CD14-positive monocyte (primary cell): Measurements from ENCODE around the gene ROBO2. TPM values are rescaled to one million over a fixed set of nuclear protein-coding genes. Genes with fewer than 3 reads are reported as not detected.

Experiments used
- DNase-seq, 3 donors: peaks; one replicate each; pipeline ENCODE4 v3.0.0-alpha.2; 2011 to 2022
- H2AFZ ChIP-seq: 2 replicates; pipeline ENCODE4 v1.6.0; 2012; ENCODE audit warnings: mild to moderate bottlenecking, low read depth, low read length, inconsistent platforms; ENCODE audit not compliant: insufficient read depth, poor library complexity, severe bottlenecking
- H3K27ac ChIP-seq, 2 donors: 1 replicate in 1 of 2; 2 replicates in 1 of 2; pipeline ENCODE4 v1.5.1; 2012 to 2013; ENCODE audit warnings: low read length in 2 of 2, control low read depth in 1 of 2, inconsistent platforms in 1 of 2, low read depth in 1 of 2, mild to moderate bottlenecking in 1 of 2
- H3K27me3 ChIP-seq, 2 donors: one replicate each; pipeline versions ENCODE4 v1.6.0 to v1.6.1; 2011 to 2013; ENCODE audit warnings: low read length in 2 of 2; ENCODE audit not compliant: control insufficient read depth in 2 of 2, insufficient read depth in 2 of 2
- H3K36me3 ChIP-seq, 2 donors: replicated peaks in 1 of 2; 1 replicate in 1 of 2; 2 replicates in 1 of 2; pipeline versions ENCODE4 v1.5.1 to v1.6.1; 2012 to 2013; ENCODE audit warnings: low read length in 2 of 2, control low read depth in 1 of 2, inconsistent platforms in 1 of 2, mild to moderate bottlenecking in 1 of 2; ENCODE audit not compliant: insufficient read depth in 2 of 2, control insufficient read depth in 1 of 2
- H3K4me1 ChIP-seq, 2 donors: 1 replicate in 1 of 2; 2 replicates in 1 of 2; pipeline versions ENCODE4 v1.5.1 to v1.6.1; 2012 to 2013; ENCODE audit warnings: low read length in 2 of 2, control low read depth in 1 of 2, inconsistent platforms in 1 of 2, mild to moderate bottlenecking in 1 of 2, moderate library complexity in 1 of 2; ENCODE audit not compliant: insufficient read depth in 2 of 2, control insufficient read depth in 1 of 2
- H3K4me2 ChIP-seq: replicated peaks from 2 replicates; pipeline ENCODE3; 2012; ENCODE audit warnings: low read length, moderate library complexity, mild to moderate bottlenecking; ENCODE audit not compliant: poor library complexity, severe bottlenecking; ENCODE audit errors: extremely low read depth
- H3K4me3 ChIP-seq, 3 experiments: fragments of 200-600 bp in 1 of 3; sonication (generic) in 1 of 3; replicated peaks in 1 of 3; 1 replicate in 2 of 3; 2 replicates in 1 of 3; pipeline ENCODE4 v1.5.1; 2011 to 2013; ENCODE audit warnings: low read length in 3 of 3, mild to moderate bottlenecking in 3 of 3, control low read depth in 2 of 3, low read depth in 2 of 3, inconsistent platforms in 1 of 3, moderate library complexity in 1 of 3
- H3K79me2 ChIP-seq: 2 replicates; pipeline ENCODE4 v1.6.0; 2012; ENCODE audit warnings: mild to moderate bottlenecking, control low read depth, inconsistent platforms, low read length, moderate library complexity; ENCODE audit not compliant: insufficient read depth
- H3K9ac ChIP-seq: 2 replicates; pipeline ENCODE4 v1.6.0; 2017; ENCODE audit warnings: low read length, mild to moderate bottlenecking; ENCODE audit not compliant: insufficient read depth, poor library complexity, severe bottlenecking
- H3K9me3 ChIP-seq, 2 donors: replicated peaks in 1 of 2; 1 replicate in 1 of 2; 2 replicates in 1 of 2; pipeline versions ENCODE4 v1.5.1 to v1.6.1; 2012 to 2013; ENCODE audit warnings: low read length in 2 of 2, control low read depth in 1 of 2; ENCODE audit not compliant: control insufficient read depth in 1 of 2, insufficient read depth in 1 of 2
- H4K20me1 ChIP-seq: 2 replicates; pipeline ENCODE4 v1.6.0; 2012; ENCODE audit warnings: mild to moderate bottlenecking, low read length, control low read depth, moderate library complexity; ENCODE audit not compliant: insufficient read depth
- H3K27ac Mint-ChIP-seq, 7 donors: one replicate each; pipeline ENCODE4 v1.8.0; 2020; ENCODE audit warnings: mild to moderate bottlenecking in 7 of 7, mixed read lengths in 7 of 7, moderate library complexity in 6 of 7, inconsistent platforms in 2 of 7
- H3K27me3 Mint-ChIP-seq, 3 donors: one replicate each; pipeline ENCODE4 v1.8.0; 2021 to 2022; ENCODE audit warnings: low read depth in 3 of 3, mild to moderate bottlenecking in 3 of 3, mixed read lengths in 3 of 3, moderate library complexity in 3 of 3, inconsistent platforms in 1 of 3
- H3K36me3 Mint-ChIP-seq, 2 donors: one replicate each; pipeline ENCODE4 v1.8.0; 2020; ENCODE audit warnings: mixed read lengths in 2 of 2, inconsistent platforms in 1 of 2, mild to moderate bottlenecking in 1 of 2
- H3K4me1 Mint-ChIP-seq: one replicate; pipeline ENCODE4 v1.8.0; 2020; ENCODE audit warnings: mild to moderate bottlenecking, mixed read lengths
- H3K4me3 Mint-ChIP-seq, 2 donors: one replicate each; pipeline ENCODE4 v1.8.0; 2020; ENCODE audit warnings: mild to moderate bottlenecking in 2 of 2, mixed read lengths in 2 of 2, moderate library complexity in 1 of 2
- H3K9me3 Mint-ChIP-seq, 7 donors: one replicate each; pipeline ENCODE4 v1.8.0; 2020 to 2022; ENCODE audit warnings: mixed read lengths in 7 of 7, mild to moderate bottlenecking in 6 of 7, moderate library complexity in 6 of 7, inconsistent platforms in 2 of 7
- CTCF ChIP-seq: fragments of 200-600 bp; IDR thresholded peaks from one replicate; pipeline ENCODE4 v1.8.0; 2022; ENCODE audit warnings: antibody characterized with exemption, mild to moderate bottlenecking
- WGBS: methylation state at CpG from one replicate; pipeline ENCODE4 v1.1.5; 2013; ENCODE audit warnings: missing lambda C conversion rate; ENCODE audit not compliant: insufficient coverage; 5-methylcytosine and 5-hydroxymethylcytosine counted together
- intact Hi-C, 2 donors: fragments of 100-400 bp; cut with micrococcal nuclease; formaldehyde crosslinking; loops; one replicate each; pipeline versions ENCODE4 v1.15.0 to v1.15.1; 2023
- polyA plus RNA-seq, 3 donors: library from polyadenylated mRNA; depleted of rRNA in 1 of 3; unstranded in 2 of 3; stranded (reverse) in 1 of 3; fragments of 300-500 nt in 2 of 3; fragments of >200 nt in 1 of 3; fragmentation: Illumina TruSeq in 2 of 3; gene quantifications; 1 replicate in 2 of 3; 2 replicates in 1 of 3; pipeline ENCODE4 v1.2.3, GENCODE V29; 2012 to 2021

The ROBO2 gene
- polyA plus RNA-seq, 3 donors = not detected

GRCh38 chr3:77426531-77426930 is 386.6 kb downstream of the ROBO2 start:
- H3K4me2 ChIP-seq = no peak overlapping the region
- H3K4me1 ChIP-seq = no peaks in the 10 kb centered on the region
- H2AFZ ChIP-seq = no peak overlapping the region
- Mint-ChIP-seq H3K4me1 (no peaks in the 10 kb centered on the region), H3K9me3 (peaks cover 0 to 6% (median 0%) of the 10 kb centered on the region in 7 donors), H3K27me3 (no peaks in the 10 kb centered on the region), H3K36me3 (no peaks in the 10 kb centered on the region), H3K27ac (no peak overlapping the region), H3K4me3 (no peak overlapping the region)
- DNase-seq = no peak
- no peaks in the 10 kb centered on the region for H3K79me2 ChIP-seq
- H4K20me1 ChIP-seq = no peaks in the 10 kb centered on the region
- H3K27ac ChIP-seq = no peak overlapping the region
- no peaks in the 10 kb centered on the region for H3K9me3 ChIP-seq
- H3K9ac ChIP-seq = no peak overlapping the region
- TF ChIP-seq CTCF = no peak
- intact Hi-C loops = no loop called here
- no peak overlapping the region for H3K4me3 ChIP-seq
- H3K36me3 ChIP-seq = no peaks in the 10 kb centered on the region
- H3K27me3 ChIP-seq = no peaks in the 10 kb centered on the region

GRCh38 chr3:77427528-77427927 is 387.6 kb downstream of the ROBO2 start:
- intact Hi-C loops = no loop called here
- Histone ChIP-seq H3K27me3 (no peaks in the 10 kb centered on the region), H3K4me2 (no peak overlapping the region), H3K36me3 (no peaks in the 10 kb centered on the region), H3K9me3 (no peaks in the 10 kb centered on the region), H3K79me2 (no peaks in the 10 kb centered on the region), H2AFZ (no peak overlapping the region), H3K4me1 (no peaks in the 10 kb centered on the region), H4K20me1 (no peaks in the 10 kb centered on the region), H3K27ac (no peak overlapping the region), H3K4me3 (no peak overlapping the region), H3K9ac (no peak overlapping the region)
- Mint-ChIP-seq H3K4me3 (no peak overlapping the region), H3K27me3 (no peaks in the 10 kb centered on the region), H3K36me3 (no peaks in the 10 kb centered on the region), H3K4me1 (no peaks in the 10 kb centered on the region), H3K27ac (no peak overlapping the region), H3K9me3 (peaks cover 0 to 6% (median 0%) of the 10 kb centered on the region in 7 donors)
- DNase-seq = no peak
- no peak for TF ChIP-seq CTCF
- no CpG with 5 or more reads among the region's 3 CpGs for WGBS
